ENCODE measurements around the gene MTA1.

MTA1 gene

GRCh38 chr14:105499256-105500035 is 79.8 kb downstream of the MTA1 start:
- H3K36me3 ChIP-seq (ENCODE audit: insufficient read depth, low read depth, low read length), result no peaks in the 10 kb centered on the region
- H3K27ac ChIP-seq (ENCODE audit: low read length), result no peak overlapping the region
- no peak overlapping the region for H3K4me3 ChIP-seq (ENCODE audit: low read length)
- no peaks in the 10 kb centered on the region for H3K4me1 ChIP-seq (ENCODE audit: insufficient read depth, low read length)
- H3K9ac ChIP-seq (ENCODE audit: low read depth, low read length), result no peak overlapping the region
- H3K9me3 ChIP-seq (ENCODE audit: insufficient read depth, low read depth, low read length), result no peaks in the 10 kb centered on the region
- H3K27me3 ChIP-seq (ENCODE audit: insufficient read depth, low read length), result no peaks in the 10 kb centered on the region

GRCh38 chr14:105500036-105500725 is 80.6 kb downstream of the MTA1 start:
- Histone ChIP-seq H3K4me1 (ENCODE audit: insufficient read depth, low read length) (no peaks in the 10 kb centered on the region), H3K27me3 (ENCODE audit: insufficient read depth, low read length) (no peaks in the 10 kb centered on the region), H3K27ac (ENCODE audit: low read length) (no peak overlapping the region), H3K4me3 (ENCODE audit: low read length) (no peak overlapping the region), H3K9ac (ENCODE audit: low read depth, low read length) (no peak overlapping the region), H3K36me3 (ENCODE audit: insufficient read depth, low read depth, low read length) (no peaks in the 10 kb centered on the region), H3K9me3 (ENCODE audit: insufficient read depth, low read depth, low read length) (no peaks in the 10 kb centered on the region)

- H3K9ac ChIP-seq (ENCODE audit: low read depth, low read length), result no peak overlapping the region
- no peaks in the 10 kb centered on the region for H3K9me3 ChIP-seq (ENCODE audit: insufficient read depth, low read depth, low read length)
- no peaks in the 10 kb centered on the region for H3K4me1 ChIP-seq (ENCODE audit: insufficient read depth, low read length)
- H3K27me3 ChIP-seq (ENCODE audit: insufficient read depth, low read length), result no peaks in the 10 kb centered on the region
- H3K4me3 ChIP-seq (ENCODE audit: low read length), result no peak overlapping the region
- no peak overlapping the region for H3K27ac ChIP-seq (ENCODE audit: low read length)
- no peaks in the 10 kb centered on the region for H3K36me3 ChIP-seq (ENCODE audit: insufficient read depth, low read depth, low read length)
These were observed 81.1 kb downstream of the MTA1 start for GRCh38 chr14:105500726-105501101.

- Histone ChIP-seq H3K4me3 (ENCODE audit: low read length) (no peak overlapping the region), H3K36me3 (ENCODE audit: insufficient read depth, low read depth, low read length) (no peaks in the 10 kb centered on the region), H3K4me1 (ENCODE audit: insufficient read depth, low read length) (no peaks in the 10 kb centered on the region), H3K9ac (ENCODE audit: low read depth, low read length) (no peak overlapping the region), H3K27me3 (ENCODE audit: insufficient read depth, low read length) (no peaks in the 10 kb centered on the region), H3K27ac (ENCODE audit: low read length) (no peak overlapping the region), H3K9me3 (ENCODE audit: insufficient read depth, low read depth, low read length) (no peaks in the 10 kb centered on the region)
These were observed 82.1 kb downstream of the MTA1 start for GRCh38 chr14:105501504-105502291.

- H3K36me3 ChIP-seq (ENCODE audit: insufficient read depth, low read depth, low read length), result no peaks in the 10 kb centered on the region
- no peak overlapping the region for H3K4me3 ChIP-seq (ENCODE audit: low read length)
- no peak overlapping the region for H3K27ac ChIP-seq (ENCODE audit: low read length)
- no peaks in the 10 kb centered on the region for H3K27me3 ChIP-seq (ENCODE audit: insufficient read depth, low read length)
- no peaks in the 10 kb centered on the region for H3K4me1 ChIP-seq (ENCODE audit: insufficient read depth, low read length)
- H3K9ac ChIP-seq (ENCODE audit: low read depth, low read length), result no peak overlapping the region
- no peaks in the 10 kb centered on the region for H3K9me3 ChIP-seq (ENCODE audit: insufficient read depth, low read depth, low read length)
These were observed 83.0 kb downstream of the MTA1 start for GRCh38 chr14:105502446-105503295.

- no peak overlapping the region for H3K27ac ChIP-seq (ENCODE audit: low read length)
- H3K9ac ChIP-seq (ENCODE audit: low read depth, low read length), result no peak overlapping the region
These were observed 83.6 kb downstream of the MTA1 start for GRCh38 chr14:105503296-105503640.

GRCh38 chr14:105503935-105504692 is 84.5 kb downstream of the MTA1 start:
- Histone ChIP-seq H3K9ac (ENCODE audit: low read depth, low read length) (no peak overlapping the region), H3K4me1 (ENCODE audit: insufficient read depth, low read length) (no peaks in the 10 kb centered on the region), H3K27me3 (ENCODE audit: insufficient read depth, low read length) (no peaks in the 10 kb centered on the region), H3K27ac (ENCODE audit: low read length) (no peak overlapping the region), H3K9me3 (ENCODE audit: insufficient read depth, low read depth, low read length) (no peaks in the 10 kb centered on the region; the same call in 1 of the 2 replicates), H3K36me3 (ENCODE audit: insufficient read depth, low read depth, low read length) (no peaks in the 10 kb centered on the region), H3K4me3 (ENCODE audit: low read length) (no peak overlapping the region)

More at GRCh38 chr14:105503296-105503640, 83.6 kb downstream of the MTA1 start:
- Histone ChIP-seq H3K4me3 (ENCODE audit: low read length) (no peak overlapping the region), H3K36me3 (ENCODE audit: insufficient read depth, low read depth, low read length) (no peaks in the 10 kb centered on the region), H3K9me3 (ENCODE audit: insufficient read depth, low read depth, low read length) (no peaks in the 10 kb centered on the region), H3K27me3 (ENCODE audit: insufficient read depth, low read length) (no peaks in the 10 kb centered on the region), H3K4me1 (ENCODE audit: insufficient read depth, low read length) (no peaks in the 10 kb centered on the region)

- no peak overlapping the region for H3K4me3 ChIP-seq (ENCODE audit: low read length)
- no peaks in the 10 kb centered on the region for H3K4me1 ChIP-seq (ENCODE audit: insufficient read depth, low read length)
- no peaks in the 10 kb centered on the region; the same call in 1 of the 2 replicates for H3K9me3 ChIP-seq (ENCODE audit: insufficient read depth, low read depth, low read length)
- no peak overlapping the region for H3K9ac ChIP-seq (ENCODE audit: low read depth, low read length)
- H3K27ac ChIP-seq (ENCODE audit: low read length), result no peak overlapping the region
- no peaks in the 10 kb centered on the region for H3K27me3 ChIP-seq (ENCODE audit: insufficient read depth, low read length)
- H3K36me3 ChIP-seq (ENCODE audit: insufficient read depth, low read depth, low read length), result no peaks in the 10 kb centered on the region
These were observed 85.5 kb downstream of the MTA1 start for GRCh38 chr14:105505101-105505500.

- no peak overlapping the region for H3K27ac ChIP-seq (ENCODE audit: low read length)
- no peak overlapping the region for H3K9ac ChIP-seq (ENCODE audit: low read depth, low read length)
- no peaks in the 10 kb centered on the region; the same call in 1 of the 2 replicates for H3K27me3 ChIP-seq (ENCODE audit: insufficient read depth, low read length)
- H3K36me3 ChIP-seq (ENCODE audit: insufficient read depth, low read depth, low read length), result no peaks in the 10 kb centered on the region
- no peak overlapping the region for H3K4me3 ChIP-seq (ENCODE audit: low read length)
- H3K4me1 ChIP-seq (ENCODE audit: insufficient read depth, low read length), result no peaks in the 10 kb centered on the region
- H3K9me3 ChIP-seq (ENCODE audit: insufficient read depth, low read depth, low read length), result no peaks in the 10 kb centered on the region; the same call in 1 of the 2 replicates
These were observed 87.6 kb downstream of the MTA1 start for GRCh38 chr14:105507247-105507646.

- Histone ChIP-seq H3K36me3 (ENCODE audit: insufficient read depth, low read depth, low read length) (no peaks in the 10 kb centered on the region), H3K27me3 (ENCODE audit: insufficient read depth, low read length) (no peaks in the 10 kb centered on the region; the same call in 1 of the 2 replicates), H3K9ac (ENCODE audit: low read depth, low read length) (no peak overlapping the region), H3K4me3 (ENCODE audit: low read length) (no peak overlapping the region), H3K9me3 (ENCODE audit: insufficient read depth, low read depth, low read length) (no peaks in the 10 kb centered on the region; the same call in 1 of the 2 replicates), H3K27ac (ENCODE audit: low read length) (no peak overlapping the region), H3K4me1 (ENCODE audit: insufficient read depth, low read length) (no peaks in the 10 kb centered on the region)
These were observed 88.4 kb downstream of the MTA1 start for GRCh38 chr14:105508069-105508468.

All from iPS-20b (cell line).